ENCODE data around the gene CEP57L1.

- TF ChIP-seq MTF1 (CRISPR knock-in tag; IDR thresholded peaks at IDR 0.05; ENCODE audit: borderline replicate concordance) (no peak), FOXP1 (CRISPR knock-in tag; IDR thresholded peaks at IDR 0.05) (no peak)
Measured at GRCh38 chr6:109212683-109213082, 117.4 kb downstream of the CEP57L1 start.
